C4-2B (cell line): ENCODE measurements around the gene LPCAT2.

Source experiments
- CTCF ChIP-seq: fragments of 450-650 bp; conservative IDR thresholded peaks from 2 replicates; pipeline ENCODE4 v1.5.1; 2017; ENCODE audit warnings: mild to moderate bottlenecking
- ZFX ChIP-seq: fragments of 450-650 bp; IDR thresholded peaks from 2 replicates; pipeline ENCODE4 v1.6.1; 2017

GRCh38 chr16:55526441-55526840 is 17.6 kb downstream of the LPCAT2 start:
- TF ChIP-seq CTCF (no peak), ZFX (no peak)
